ENCODE data around the gene CTBP2.

Gene CTBP2

DNA sequence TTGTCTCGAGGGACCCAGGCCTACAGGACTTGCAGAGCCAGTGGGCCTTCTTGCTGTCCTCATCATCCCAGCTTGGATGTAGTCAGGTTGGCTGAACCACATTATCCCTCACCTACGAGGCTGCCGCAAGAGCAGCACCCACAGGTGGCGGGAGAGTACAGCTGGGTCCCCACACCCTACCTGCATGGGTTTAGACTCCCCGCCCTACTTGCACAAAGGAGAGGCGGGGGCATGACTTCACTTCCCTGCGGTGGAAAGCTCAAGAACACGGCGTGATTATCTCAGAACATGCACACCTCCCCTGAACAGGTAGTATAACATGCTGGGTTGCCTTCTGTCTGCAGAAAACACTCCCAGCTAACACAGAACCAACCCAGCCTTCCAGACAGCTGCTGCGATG is 57.5 kb downstream of the CTBP2 start:
- DNase-seq = no peak

DNA sequence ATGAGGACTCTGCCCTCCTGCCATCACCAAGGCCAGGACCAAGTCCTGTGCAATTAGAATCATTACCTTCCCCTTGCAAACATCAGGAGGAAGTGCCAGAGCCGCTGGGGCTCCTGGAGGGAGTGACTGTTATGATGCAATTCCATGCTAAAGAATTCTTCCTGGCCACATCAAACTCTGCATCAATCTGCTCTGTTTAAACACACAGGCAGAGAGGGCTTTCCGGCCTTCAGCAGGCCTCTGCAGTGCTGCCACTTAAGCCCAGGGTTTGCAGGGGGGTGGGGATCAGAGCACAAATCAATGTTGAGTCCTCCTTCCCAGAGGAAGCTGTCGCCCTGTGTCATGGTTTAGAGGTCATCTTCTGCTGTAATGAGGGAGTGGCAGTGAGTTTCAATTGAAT is 58.1 kb downstream of the CTBP2 start:
- DNase-seq = no peak

DNA sequence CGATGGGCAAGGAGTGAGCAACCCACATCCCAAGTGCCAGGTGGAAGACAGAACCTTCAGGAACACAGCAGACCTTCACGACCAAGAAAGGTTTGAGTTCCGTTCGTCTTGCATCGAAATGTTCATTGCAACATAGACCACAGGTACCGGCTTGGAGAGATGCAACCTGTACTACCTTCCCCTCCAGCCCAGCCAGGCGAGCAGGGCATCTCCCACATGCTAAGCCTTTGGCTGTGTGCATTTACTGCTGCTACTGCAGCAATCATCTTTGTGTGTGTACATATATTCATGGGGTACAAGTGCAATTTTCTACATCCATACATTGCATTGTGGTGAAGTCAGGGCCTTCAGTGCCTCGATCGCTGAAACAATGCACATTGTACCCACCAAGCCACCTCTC is 58.8 kb downstream of the CTBP2 start:
- DNase-seq = no peak

DNA sequence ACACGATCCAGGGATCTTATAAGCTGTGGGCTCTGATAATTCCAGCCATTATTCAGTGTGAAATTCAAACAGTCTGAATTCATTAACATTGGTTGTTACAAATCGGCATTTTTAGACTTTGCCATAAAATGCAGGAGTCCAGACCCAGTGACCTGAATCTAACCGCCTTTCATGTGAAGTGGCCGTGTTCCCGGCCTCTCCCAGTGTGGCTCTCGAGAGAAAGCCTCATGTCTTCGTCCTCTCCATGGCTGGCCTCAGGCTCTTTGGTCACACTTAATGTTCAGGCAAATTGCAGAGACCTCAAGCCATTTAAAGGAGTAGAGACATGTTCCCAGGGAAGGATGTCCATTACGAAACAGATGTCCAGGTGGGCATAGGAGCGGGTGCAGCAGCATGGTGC is 59.3 kb downstream of the CTBP2 start:
- no peak for DNase-seq

DNA sequence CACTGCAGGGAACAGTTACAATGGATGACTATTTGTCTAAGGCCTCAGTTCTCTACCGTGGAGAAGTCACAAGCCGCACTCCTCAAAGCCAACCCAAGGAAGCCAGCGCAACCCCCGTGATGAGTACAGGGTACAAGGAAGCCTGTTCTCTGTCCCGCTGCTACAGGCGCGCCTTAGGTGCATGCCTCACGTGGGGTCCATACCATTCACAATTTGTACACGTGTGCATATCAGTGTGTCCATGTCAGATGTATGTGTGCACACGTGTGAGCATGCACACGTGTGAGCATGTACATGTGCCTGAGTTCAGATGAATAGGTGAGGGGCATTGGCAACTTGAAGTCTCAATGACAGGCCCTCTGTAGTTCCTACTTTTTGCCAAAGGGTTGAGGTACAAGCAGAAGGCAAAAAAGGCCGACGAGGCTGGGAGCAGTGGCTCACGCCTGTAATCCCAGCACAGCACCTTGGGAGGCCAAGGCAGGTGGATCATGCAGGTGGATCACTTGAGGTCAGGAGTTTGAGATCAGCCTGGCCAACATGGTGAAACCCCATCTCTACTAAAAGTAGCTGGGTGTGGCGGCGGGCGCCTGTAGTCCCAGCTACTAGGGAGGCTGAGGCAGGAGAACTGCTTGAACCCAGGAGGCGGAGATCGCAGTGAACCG is 62.8 kb downstream of the CTBP2 start:
- DNase-seq = no peak

DNA sequence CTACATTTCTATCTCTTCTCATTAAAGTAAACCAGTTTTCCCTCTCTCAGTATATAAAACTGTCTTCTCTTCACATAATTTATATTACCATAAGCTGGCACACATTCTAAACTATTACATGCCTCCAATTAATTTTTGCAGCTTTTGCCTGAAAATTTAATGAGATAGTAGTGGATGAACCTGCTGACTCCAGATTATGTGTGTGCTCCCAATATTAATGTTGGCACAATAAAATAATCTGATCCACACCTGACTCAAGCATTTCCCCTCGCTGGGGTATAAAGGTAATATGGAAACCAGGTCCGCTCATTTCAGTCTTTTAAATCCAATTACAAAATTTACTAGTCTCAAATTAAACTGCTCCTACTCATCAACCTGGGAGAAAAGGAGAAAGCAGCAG is 63.4 kb downstream of the CTBP2 start:
- no peak for DNase-seq

DNA sequence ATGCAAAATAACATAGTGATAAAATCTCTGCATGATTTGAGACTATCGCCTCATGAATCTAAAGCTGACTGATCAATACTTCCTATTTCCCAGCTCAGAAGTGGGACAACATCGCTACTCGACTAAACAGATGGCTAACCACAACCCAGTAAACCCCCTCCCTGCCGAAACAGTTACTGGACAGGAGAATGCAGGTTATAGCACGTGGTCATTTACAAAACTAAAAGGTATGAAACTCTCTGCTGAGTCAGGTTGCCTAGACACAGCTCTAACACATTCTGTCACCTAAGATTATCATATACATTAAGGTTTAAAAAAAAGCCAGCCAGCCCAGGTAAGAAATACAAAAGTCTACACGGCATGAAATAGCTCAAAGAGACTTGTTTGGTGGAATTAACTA is 64.0 kb downstream of the CTBP2 start:
- no peak for DNase-seq

DNA sequence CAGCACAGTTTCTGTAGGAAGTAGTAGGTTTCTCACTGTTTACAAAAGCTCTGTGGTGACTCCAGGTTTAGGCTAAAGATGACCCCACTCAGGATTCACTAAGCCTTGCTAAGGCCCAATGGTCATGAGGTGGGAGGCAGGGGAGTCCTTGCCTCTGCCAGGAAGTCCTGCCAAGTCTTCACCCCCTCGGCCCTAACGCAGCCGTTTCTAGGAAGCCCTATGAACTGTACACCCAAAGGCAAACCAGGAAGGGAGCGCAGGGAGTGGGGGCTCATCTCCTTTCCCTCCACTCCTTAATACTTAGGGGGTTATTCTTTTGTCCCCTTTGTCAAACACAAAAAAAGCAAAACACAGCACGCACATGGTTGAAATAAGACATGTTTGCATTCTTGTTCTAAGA is 64.6 kb downstream of the CTBP2 start:
- DNase-seq = no peak

DNA sequence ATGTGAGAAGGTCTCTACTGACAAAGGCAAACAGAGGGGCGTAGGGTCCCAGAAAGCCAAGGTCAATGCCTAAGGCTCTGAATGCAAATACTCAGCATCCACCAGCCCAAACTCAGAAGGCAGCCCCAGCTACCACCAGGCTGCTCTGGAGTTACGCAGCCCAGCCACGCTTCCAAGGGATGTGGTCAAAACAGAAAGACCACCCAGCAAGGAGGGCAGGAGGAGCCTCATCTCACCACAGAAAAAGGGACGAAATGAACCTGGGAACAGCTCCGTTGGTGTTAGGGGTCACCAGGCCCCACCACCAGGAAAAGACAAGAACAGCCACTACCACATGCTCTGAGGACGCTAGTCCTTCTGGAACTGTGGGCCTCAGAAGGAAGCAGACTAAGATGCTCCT is 65.1 kb downstream of the CTBP2 start:
- no peak for DNase-seq

DNA sequence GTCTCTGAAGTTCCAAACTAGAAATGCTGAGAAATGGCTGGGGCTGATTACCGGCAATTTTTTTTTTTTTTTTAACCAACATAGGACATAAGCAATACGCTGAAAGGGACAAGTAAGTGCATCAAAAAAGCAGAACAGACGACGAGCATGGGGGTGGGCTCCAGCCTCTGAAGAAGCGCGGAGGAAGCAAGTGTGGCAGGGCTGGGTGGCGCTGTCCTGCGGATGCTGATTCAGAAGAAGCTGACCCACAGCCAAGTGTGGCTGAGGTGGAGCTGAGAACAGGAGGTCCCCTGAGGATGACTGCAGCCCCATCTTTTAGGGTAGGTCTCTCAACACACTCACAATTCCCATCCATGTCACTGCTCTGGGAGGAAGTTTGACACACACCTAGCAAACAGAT is 65.6 kb downstream of the CTBP2 start:
- DNase-seq = no peak

DNA sequence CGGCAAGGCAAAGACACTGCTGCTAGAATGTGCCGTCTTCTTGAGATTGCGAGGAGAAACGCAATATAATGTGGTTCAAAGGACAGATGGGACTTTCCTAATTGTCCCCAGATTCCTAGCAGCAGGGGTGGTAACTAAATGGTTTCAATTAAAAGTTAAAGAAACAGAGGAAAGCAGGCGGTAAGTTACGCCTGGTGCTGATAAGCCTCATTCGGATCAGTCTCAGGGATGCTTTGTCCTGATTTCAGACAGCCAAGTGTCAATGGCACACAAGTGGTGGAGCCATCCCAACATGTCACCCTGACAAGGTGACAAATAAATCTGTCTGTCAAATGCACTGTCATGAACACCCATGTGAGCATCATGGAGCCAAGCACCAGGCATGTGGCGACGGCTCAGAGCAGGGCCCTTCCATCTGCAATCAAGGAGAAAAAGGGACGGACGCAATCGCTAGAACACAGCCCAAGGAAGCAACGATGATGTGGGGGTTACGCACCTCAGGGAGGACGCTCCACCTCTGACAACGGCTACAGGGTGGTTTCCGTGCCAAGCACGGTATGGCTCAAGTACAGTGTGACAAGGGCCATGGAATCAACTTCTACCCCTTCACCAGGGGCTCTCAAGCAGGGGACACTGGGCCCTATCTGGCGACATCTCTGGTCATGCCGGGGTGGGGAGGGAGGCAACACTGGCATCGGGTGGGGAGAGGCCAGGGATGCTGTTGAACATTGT is 66.2 kb downstream of the CTBP2 start:
- no peak for DNase-seq

DNA sequence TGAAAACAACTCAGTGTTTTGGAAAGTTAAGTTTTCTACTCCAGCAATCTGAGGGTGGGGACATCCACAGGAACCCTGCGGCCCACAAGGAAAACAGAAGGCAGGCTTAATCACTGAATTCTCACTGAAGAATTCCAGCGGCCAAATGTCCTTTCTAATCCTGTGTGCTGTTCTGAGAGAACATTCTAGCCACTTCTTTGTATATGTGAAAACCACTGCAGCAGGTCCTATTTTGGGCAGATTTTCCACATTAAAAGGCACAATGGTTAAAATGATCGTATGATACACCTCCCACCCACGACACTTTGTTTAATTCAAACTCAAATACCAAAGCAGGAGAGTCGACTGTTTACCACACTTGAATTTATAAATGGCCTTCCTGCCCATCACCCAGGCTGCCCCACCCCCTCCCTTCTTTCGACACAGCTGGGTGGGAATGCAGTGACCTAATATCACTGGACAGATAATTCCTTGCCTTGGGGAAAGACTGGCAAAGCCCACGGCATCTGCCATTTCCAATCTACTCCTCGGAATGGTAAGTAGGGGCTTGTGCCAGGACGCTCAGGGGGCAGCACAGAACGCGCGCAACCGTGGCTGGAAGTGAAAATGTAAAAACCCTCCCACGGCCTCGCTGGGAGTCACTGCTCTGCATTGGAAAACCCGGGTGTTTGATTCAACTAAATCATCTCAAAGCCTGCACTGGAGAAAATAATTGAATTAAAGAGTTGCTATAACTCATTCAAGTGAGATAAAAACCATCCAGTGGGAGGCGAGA is 67.0 kb downstream of the CTBP2 start:
- no peak for DNase-seq

DNA sequence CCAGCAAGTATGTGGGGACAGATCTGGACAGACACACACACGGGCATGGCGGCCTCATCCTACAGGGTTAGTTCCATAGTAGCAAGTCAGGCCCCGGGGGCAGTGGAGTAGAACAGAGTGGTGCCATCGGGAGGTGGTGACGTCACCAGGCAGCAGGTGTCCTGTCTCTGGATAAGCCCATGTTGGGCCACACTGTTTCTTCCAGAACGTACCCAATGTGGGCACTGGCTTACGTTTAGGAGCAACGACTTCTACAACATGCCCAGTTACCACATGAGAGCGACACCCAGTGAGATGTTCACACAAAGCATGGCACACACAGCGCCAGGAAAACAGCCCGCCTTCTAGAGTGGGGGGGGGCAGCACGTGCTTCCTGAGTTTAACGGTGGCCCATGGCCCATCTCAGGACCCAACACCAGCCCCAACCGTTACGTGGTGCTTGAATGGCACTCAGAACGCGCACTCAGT is 67.8 kb downstream of the CTBP2 start:
- no peak for DNase-seq

DNA sequence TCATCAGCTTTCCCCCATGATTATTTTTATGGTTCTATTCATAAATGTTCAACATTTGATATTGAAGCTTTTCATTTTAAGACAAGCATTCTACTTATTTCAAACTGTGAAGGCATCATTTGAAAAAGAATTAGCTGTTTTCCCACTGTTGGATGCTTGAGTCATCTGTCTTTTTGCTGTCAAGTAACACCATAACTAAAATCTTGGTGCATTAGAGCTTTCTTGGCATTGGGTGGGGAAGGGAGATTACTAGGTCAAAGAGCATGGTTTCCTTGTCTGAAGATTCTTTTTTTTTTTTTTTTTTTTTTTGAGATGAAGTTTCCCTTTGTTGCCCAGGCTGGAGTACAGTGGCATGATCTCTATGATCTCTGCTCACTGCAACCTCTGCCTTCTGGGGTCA is 68.5 kb downstream of the CTBP2 start:
- DNase-seq = no peak

DNA sequence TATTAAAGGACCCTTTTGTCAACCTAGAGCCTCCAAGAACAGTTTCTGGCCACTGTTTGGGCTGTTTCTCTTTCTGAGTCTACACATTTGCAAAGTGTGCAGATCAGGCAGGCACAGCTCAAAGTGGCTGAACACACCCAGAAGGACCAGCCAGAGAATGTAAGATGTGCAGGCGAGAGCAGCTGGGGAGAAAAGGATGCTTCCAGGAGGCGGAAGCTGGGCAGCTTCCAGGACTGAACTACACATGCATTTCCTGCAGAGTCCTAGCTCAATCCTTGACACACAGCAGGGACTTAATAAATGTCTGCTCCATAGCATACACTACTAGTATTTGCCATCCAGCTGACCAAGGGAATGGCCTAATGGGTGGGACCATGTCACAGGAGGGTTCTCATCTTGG is 70.9 kb downstream of the CTBP2 start:
- DNase-seq = no peak

DNA sequence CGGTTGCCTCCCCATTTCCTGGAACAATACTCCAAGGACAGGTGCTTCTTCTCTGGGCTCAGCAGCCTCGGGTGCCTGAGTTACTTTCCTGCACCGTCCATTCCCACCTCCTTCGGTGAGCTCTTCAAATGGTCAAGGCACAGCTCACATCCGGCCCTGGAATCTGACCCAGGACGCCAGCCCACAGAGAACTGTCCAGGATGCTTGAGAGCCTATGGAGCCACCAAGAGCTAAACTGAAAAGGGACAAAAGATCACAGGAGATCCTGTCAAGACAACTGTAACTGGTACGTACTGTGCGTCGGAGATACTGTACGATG is 72.5 kb downstream of the CTBP2 start:
- no peak for DNase-seq

DNA sequence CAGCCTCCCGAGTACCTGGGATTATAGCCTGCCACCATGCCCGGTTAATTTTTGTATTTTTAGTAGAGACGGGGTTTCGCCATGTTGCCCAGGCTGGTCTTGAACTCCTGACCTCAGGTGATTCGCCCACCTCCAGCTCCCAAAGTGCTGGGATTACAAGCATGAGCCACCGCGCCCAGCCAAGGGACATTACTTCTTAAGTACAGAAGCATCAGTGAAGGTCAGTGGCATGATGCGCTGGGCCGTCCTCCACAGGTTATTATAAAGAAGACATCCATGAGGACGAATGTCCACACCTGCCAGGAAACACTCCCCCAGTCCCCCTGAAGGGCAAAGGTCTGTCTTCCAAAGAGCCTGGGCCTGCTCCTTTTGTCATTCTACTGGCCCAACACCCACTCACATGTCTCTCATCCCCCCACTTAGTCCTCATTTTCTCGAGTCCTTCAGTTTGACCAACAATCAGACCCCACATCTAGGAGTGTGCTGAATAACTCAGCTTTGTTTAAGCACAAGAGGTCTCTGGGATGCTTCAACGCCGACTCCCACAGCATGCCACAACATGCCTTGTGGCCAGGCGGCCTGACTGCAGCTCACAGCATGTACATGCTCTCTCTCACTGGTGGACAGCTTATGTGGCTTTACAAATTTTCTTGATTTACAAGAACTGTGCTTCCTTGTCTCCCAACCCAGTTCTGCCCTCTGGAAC is 73.0 kb downstream of the CTBP2 start:
- DNase-seq = no peak

DNA sequence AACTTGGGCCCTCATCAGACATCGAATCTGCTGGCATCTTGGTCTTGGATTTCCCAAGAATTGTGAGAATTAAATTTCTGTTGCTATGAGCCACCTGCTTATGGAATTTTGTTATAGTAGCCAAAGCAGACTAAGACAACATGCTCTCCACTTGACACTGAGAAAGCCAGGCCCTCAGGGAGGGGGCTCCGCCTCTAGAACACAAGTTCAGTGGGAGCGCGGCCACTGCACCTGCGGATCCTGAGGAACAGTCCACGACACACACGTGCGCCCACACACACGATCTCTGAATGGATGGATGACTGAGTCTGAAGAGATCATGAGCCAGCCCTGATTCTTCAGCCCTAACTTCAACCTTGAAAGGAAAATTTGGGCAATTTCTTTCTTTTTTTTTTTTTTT is 73.7 kb downstream of the CTBP2 start:
- DNase-seq = no peak

DNA sequence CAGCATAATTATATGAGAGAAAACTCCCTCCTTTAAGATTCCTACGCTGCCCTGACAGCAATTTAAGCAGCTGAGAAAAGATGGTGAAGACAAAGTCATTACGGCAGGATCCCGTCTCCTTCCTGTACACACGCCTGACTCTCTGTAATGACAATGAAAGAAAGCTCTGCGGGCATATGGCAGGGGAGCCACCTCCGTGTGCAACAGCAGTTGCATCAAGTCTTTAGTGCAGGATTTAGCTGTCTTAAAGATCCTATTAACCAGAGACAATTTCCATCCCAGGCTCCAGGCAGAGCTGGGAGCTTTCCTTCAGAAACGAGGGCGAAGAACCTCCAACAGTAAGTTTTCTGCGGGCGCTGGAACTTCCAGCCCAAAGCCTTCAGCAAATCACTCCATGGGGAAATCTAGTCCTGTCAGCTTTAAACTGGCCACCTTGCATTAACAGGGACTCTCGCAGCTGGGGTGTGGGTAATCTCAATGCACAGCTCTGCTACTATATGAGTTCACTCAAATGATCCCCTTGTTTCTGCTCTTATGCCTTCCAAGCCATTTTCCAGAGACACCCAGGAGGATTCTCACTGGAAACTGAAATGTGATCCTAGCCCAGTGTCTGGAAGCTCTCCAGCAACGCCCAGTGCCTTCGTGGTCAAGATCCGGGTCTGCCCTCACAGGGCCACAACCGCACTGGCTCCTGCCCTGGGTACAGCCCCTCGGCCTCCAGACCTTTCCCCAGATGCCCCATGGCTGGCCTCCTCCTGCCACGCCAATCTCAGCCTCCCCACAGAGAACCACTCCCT is 74.9 kb downstream of the CTBP2 start:
- DNase-seq = no peak

DNA sequence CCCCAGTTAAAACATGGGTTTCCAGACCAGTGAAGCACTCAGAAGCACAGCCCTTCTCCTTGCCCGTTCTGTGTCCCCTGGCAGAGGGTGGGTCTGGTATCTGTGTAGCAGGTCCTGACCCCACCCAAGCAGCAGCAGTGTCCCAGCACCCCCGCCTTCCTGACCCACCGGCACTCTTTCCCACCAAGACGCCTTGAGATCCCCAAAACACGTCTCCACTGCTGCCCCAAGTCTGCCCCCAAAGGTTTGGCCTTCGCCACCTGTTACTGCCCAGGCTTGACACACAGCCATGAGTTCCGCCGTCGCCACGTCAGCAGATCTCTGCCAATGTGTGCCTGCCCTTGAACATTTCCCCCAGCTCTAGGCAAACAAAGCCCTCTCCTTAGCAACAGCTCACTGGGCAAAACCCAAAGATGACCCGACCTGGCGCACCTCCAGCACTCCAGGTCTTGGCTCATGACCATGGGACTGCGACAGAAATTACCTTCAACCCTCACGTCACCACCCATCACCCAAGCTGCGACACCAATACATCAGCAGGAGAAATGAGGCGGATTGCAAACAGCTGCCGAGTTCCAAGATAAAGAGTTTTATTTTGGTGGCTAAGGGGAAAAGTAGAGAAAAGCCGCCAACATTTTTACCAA is 75.6 kb downstream of the CTBP2 start:
- no peak for DNase-seq

DNA sequence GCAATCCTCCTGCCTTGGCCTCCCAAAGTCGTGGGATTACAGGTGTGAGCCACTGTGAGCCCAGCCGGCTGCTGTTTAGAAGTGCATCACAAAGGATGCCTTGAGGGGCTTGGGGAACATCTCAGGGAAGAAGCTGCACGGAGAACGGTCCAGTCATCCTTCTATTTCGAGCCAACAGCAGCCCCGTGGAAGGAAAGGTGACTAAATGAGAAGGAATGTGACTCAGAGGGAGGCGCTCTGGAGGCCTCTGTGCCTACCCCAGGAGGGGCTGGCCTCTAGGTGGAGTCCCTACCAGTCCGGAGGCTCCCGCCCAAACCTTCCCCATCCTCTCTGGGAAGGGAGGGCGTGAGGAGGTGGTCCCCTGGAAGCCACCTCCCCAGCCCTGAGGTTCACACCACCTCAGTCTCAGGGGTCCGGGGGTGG is 76.2 kb downstream of the CTBP2 start:
- DNase-seq = no peak

DNA sequence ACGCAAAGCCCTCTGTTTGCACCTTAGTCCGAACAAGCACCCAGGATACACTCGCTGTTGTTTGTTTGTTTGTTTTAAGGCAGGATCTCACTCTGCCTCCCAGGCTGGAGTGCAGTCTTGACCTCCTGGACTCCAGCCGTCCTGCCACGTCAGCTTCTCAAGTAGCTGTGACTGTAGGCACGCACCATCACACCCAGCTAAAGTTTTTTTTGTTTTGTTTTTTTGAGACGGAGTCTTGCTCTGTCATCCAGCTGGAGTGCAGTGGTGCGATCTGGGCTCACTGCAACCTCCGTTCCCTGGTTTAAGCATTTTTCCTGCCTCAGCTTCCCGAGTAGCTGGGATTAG is 76.8 kb downstream of the CTBP2 start:
- no peak for DNase-seq

All from activated CD4-positive, alpha-beta T cell treated with anti-CD3 and anti-CD28 coated beads, Interleukin-2, amount 50 U/mL, for 48 hours (primary cell).